Sigmoid colon (tissue), 4 donors: ENCODE data around the gene RPS18.

Source experiments
- POLR2A ChIP-seq, 2 donors: fragments of 450-650 bp; IDR thresholded peaks; one replicate each; pipeline ENCODE4 v1.6.1; 2016; ENCODE audit warnings: antibody characterized with exemption in 2 of 2, mild to moderate bottlenecking in 2 of 2, moderate library complexity in 2 of 2
- POLR2AphosphoS5 ChIP-seq, 4 donors: sonication (generic); formaldehyde crosslinking; IDR thresholded peaks; one replicate each; pipeline ENCODE4 v1.6.1; 2017; ENCODE audit warnings: antibody characterized with exemption in 4 of 4
- TF ChIP-seq, protein P1 (sequence below), 4 experiments: fragments of 450-650 bp in 3 of 4; fragments of 200-600 bp in 1 of 4; IDR thresholded peaks; one replicate each; pipeline ENCODE4 v1.5.1; 2016 to 2019; ENCODE audit warnings: antibody characterized with exemption in 4 of 4, mild to moderate bottlenecking in 3 of 4, moderate library complexity in 2 of 4

DNA sequence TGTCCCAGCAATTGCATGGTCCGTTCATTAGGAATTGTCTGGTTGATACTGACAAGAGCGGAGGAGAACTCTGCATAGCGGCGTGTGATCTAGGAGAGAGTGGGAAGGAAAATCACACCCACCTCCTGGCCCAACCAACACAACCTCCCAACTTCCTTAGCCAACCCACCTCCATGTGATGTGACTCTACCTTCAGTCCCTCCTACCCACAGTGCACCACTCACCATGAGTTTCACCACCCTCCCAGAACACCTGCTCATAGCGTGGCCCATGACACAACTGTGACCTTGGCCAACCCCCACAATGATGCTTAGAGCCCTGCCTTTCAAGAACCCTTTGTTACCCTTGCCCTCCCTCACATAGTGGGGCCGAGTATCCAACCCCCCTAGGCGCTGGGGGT lies 7.9 kb upstream of the RPS18 start:
- TF ChIP-seq, protein P1, sequence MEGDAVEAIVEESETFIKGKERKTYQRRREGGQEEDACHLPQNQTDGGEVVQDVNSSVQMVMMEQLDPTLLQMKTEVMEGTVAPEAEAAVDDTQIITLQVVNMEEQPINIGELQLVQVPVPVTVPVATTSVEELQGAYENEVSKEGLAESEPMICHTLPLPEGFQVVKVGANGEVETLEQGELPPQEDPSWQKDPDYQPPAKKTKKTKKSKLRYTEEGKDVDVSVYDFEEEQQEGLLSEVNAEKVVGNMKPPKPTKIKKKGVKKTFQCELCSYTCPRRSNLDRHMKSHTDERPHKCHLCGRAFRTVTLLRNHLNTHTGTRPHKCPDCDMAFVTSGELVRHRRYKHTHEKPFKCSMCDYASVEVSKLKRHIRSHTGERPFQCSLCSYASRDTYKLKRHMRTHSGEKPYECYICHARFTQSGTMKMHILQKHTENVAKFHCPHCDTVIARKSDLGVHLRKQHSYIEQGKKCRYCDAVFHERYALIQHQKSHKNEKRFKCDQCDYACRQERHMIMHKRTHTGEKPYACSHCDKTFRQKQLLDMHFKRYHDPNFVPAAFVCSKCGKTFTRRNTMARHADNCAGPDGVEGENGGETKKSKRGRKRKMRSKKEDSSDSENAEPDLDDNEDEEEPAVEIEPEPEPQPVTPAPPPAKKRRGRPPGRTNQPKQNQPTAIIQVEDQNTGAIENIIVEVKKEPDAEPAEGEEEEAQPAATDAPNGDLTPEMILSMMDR (IDR thresholded peaks at IDR 0.05) = no peak
- TF ChIP-seq POLR2A (IDR thresholded peaks at IDR 0.05) (no peak), POLR2AphosphoS5 (IDR thresholded peaks at IDR 0.05) (no peak)
